ENCODE results near the gene TUSC1. TPM values are rescaled to one million over a fixed set of nuclear protein-coding genes. Genes with fewer than 3 reads are reported as not detected.
A peak's percentile ranks its signal among the peaks of the same experiment; 100 is the strongest.

TUSC1 gene
- total and polyA plus RNA-seq, 2 donors (not counting 3 experiments of a cell fraction or from before 2014, with no cell fraction given), result 9.5 to 12.1 TPM

DNA sequence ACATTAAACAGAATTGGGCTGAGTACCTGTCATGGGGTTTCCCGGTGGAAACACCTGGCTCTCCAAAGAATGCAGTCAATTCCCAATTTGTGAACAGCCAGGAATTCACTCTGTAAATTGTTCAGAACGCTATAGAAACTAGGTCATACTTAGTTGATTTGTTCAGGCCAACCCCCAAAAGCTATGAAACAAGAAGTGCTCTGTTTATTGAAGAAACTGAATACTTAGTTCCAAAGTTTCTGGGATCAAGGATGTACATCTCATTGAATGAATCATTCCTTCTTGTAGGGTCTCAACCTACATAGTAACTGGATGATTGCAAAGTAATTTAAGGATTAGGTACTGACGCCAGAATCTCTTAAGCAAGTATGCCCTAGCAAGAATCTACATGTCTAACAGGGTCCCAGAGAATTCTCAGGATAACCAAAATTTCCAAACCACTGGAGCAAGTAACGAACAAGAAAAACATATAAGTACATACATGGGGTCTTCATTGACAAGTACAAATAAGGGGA, 659 bp upstream of the TUSC1 start:
- DNase-seq (ENCODE audit: low read depth, low spot score) (peak; percentile 3), FAIRE-seq (peak; percentile 49)
- no peaks in the 10 kb centered on the region for H3K9me3 ChIP-seq (replicated peaks; ENCODE audit: control insufficient read depth, insufficient read depth, low read length)
- peak overlapping the region; percentile 67 for H3K27ac ChIP-seq (ENCODE audit: insufficient read depth, low read depth, low read length)
- BruUV-seq (replicated peaks), result TSS peak; percentile 51
- dilution Hi-C loops (cut with MboI; ENCODE audit: extremely low pct_ligation_motif_present, low sequenced_read_pairs) (no loop called here), intact Hi-C loops (cut with micrococcal nuclease) (loop anchor here (1.0 to 10.0 kb wide), 4 partner anchors 20 to 646 kb away; no protein-coding TSS in a partner anchor)
- H2AFZ ChIP-seq (ENCODE audit: low read depth, low read length), result no peak overlapping the region
- POLR2A ChIA-PET, result no interaction called here
- H3K9me1 ChIP-seq (replicated peaks; ENCODE audit: control insufficient read depth, extremely low read depth, insufficient read depth, low read length), result no peaks in the 10 kb centered on the region
- CTCF ChIA-PET, result interaction anchor here (1.0 to 2.8 kb wide), 4 partner anchors 9 to 648 kb away, joined by 3 to 8 read pairs (median 4); no protein-coding TSS in a partner anchor
- peak overlapping the region in 2 of 3 experiments; percentile 68 to 70 for H3K4me3 ChIP-seq (replicated peaks in 1 of 3; ENCODE audit: insufficient read depth in 1 of 3, low read depth in 1 of 3, low read length in 3 of 3)
- H3K36me3 ChIP-seq (ENCODE audit: control insufficient read depth in 2 of 2, extremely low read depth in 1 of 2, insufficient read depth in 2 of 2, low read length in 2 of 2), result no peaks in the 10 kb centered on the region
- peaks cover 18% of the 10 kb centered on the region for H3K4me1 ChIP-seq (ENCODE audit: control insufficient read depth, extremely low read depth, insufficient read depth, low read length)
- peak overlapping the region; percentile 87 for H3K9ac ChIP-seq (replicated peaks; ENCODE audit: extremely low read depth, insufficient read depth, low read length)
- no peaks in the 10 kb centered on the region for H4K20me1 ChIP-seq (replicated peaks; ENCODE audit: control insufficient read depth, extremely low read depth, insufficient read depth, low read length)
- H3K27me3 ChIP-seq (ENCODE audit: control insufficient read depth in 2 of 2, insufficient read depth in 2 of 2, low read length in 2 of 2), result no peaks in the 10 kb centered on the region
- no peaks in the 10 kb centered on the region for H3K79me2 ChIP-seq (ENCODE audit: control insufficient read depth, insufficient read depth, low read length)
- peak overlapping the region; percentile 72 for H3K4me2 ChIP-seq (ENCODE audit: insufficient read depth, low read length)
- no peak for TF ChIP-seq EZH2 (IDR thresholded peaks at IDR 0.05; ENCODE audit: borderline replicate concordance, low read depth, low read length, severe bottlenecking)
- no peak for TF ChIP-seq CTCF (IDR thresholded peaks at IDR 0.05; ENCODE audit: extremely low read depth in 1 of 2, insufficient read depth in 1 of 2, low read depth in 1 of 2, low read length in 2 of 2)
- no peak for TF ChIP-seq JUN (IDR thresholded peaks at IDR 0.05; ENCODE audit: borderline replicate concordance, insufficient read depth, insufficient read length, low read depth)
- TF ChIP-seq GATA2 (IDR thresholded peaks at IDR 0.05; ENCODE audit: insufficient read depth, insufficient read length, low read depth, low read length), result no peak
- no peak for TF ChIP-seq MYC (IDR thresholded peaks at IDR 0.05; ENCODE audit: low read depth, low read length)
- no peak for TF ChIP-seq POLR2A (IDR thresholded peaks at IDR 0.05; ENCODE audit: low read depth, low read length)
- TF ChIP-seq FOS (IDR thresholded peaks at IDR 0.05; ENCODE audit: borderline replicate concordance, insufficient read depth, low read length), result no peak
- no peak for TF ChIP-seq POLR2AphosphoS5 (IDR thresholded peaks at IDR 0.05; ENCODE audit: insufficient read depth, low read depth, low read length)
- TF ChIP-seq MAX (IDR thresholded peaks at IDR 0.05; ENCODE audit: insufficient read depth, insufficient read length), result no peak

Measured in endothelial cell of umbilical vein (primary cell).